ENCODE data around the gene KCNJ6.

The KCNJ6 gene

DNA sequence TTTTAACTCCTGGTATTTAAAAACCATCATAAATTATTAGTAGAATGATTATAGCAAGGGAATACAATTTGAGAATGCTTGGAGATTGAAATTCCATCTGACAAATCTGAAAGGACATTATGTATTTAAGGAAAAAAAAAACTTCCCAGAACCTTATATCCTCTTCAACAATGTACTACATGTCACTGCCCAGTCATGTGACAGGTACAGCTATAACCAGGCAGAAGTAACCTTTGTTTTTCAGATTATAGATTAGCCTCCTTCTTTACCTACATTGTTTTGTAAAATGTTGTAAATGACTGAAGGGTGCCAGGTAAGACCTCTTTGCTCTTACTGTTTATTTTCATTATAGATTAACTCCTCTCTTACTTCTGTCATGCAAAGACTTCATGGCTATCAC lies 96.9 kb downstream of the KCNJ6 start:
- no peak for DNase-seq (ENCODE audit: low read depth)

GRCh38 chr21:37817242-37817641 lies 99.0 kb downstream of the KCNJ6 start:
- DNase-seq (ENCODE audit: low read depth), result no peak

DNA sequence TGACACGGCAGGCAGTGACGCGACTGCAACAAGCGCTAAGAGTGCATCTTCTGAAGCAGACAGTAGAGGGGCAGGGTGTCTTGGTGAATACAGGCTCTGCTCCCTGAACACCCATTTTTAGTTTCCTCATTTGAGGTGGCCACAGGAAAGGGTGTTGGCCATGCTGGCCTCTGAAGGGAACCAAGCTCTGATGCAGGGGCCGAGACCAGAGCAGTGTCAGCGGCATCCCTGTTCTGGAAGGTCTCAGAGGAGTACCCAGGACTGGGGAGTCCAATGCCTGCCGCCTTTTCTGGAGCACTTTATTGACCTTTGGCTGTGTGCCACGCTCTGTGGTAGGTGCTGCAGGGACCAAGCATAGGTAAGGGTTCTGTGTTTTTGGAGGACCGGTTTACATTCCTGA lies 100.4 kb downstream of the KCNJ6 start:
- DNase-seq (ENCODE audit: low read depth), result no peak

- no peak for DNase-seq (ENCODE audit: low read depth)
These were observed 104.5 kb downstream of the KCNJ6 start for GRCh38 chr21:37811711-37812110.

GRCh38 chr21:37808261-37808660 lies 108.0 kb downstream of the KCNJ6 start:
- peak; percentile 59 for DNase-seq (ENCODE audit: low read depth)

GRCh38 chr21:37805266-37805665 lies 111.0 kb downstream of the KCNJ6 start:
- no peak for DNase-seq (ENCODE audit: low read depth)

DNA sequence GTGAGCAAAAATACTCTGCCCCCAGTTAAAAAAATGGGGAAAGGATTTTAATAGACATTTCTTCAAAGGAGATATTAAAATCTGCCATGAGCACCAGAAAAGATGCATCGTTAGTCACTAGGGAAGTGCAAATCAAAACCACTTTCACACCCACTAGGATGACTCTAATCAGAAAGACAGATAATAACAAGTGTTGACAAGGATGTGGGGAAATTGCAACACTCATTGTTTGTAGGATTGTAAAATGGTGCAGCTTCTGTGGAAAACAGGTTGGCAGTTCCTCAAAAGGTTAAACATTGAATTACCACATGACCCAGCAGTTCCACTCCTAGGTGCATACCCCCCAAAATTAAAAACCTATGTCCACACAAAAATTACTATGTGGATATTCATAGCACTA lies 112.3 kb downstream of the KCNJ6 start:
- no peak for DNase-seq (ENCODE audit: low read depth)

DNA sequence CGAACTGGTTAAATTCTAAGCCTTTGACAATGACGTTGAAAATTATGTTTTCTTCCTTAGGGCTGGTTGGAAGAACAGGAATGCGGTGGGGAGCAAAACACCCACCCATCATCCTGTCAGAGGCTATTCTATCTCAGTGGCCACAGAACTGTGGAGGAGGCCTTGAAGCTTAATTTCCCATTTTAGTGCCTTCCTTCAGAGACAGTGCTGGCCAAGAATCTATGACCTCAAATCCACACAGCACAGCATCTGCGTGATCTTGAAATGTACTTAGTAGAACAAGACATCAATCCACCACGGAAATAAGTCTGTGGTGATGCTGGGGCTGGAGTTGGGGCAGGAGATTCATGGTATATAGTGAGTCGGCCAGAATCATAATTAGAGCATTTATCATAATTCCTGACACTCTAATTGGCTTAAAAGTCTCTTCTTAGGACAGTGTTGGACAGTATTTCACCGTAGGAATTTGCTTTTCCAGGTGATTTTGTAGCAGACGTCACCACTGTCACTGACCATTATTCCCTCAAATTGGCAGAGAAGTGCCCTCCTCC lies 113.1 kb downstream of the KCNJ6 start:
- no peak for DNase-seq (ENCODE audit: low read depth)

DNA sequence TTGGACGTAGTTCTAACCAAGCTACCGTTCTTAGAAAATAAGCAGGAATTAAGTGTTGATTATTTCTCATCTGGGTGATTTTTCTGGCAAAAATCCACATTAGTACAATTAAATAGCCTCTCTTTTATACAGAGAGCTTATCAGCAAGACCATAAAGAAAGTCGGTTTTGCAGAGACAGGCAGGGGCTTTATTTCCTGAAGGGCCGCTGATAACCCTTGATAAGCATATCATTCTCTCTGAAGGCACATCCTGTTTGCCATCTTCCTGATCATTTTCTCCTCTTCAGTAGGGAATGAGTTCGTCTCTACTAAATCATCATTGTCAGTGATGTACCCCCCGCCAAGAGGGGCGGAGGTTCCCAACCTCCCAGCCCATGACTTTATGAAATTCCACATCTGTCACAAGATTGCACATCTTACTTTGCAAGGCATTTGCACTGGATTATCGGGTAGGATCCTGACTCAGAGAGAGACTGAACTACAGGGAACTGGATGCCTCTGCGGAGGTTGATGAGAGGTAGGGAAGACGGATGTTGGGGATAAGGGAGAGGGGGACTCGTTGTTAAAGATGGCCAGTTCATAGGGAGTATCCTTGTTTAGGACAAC lies 115.7 kb downstream of the KCNJ6 start:
- DNase-seq (ENCODE audit: low read depth), result no peak

GRCh38 chr21:37800057-37800455 lies 116.2 kb downstream of the KCNJ6 start:
- peak; percentile 28 for DNase-seq (ENCODE audit: low read depth)

- DNase-seq (ENCODE audit: low read depth), result peak; percentile 16
These were observed 116.8 kb downstream of the KCNJ6 start for GRCh38 chr21:37799211-37800056.

GRCh38 chr21:37797403-37797802 lies 118.9 kb downstream of the KCNJ6 start:
- DNase-seq (ENCODE audit: low read depth), result no peak

- no peak for DNase-seq (ENCODE audit: low read depth)
These were observed 120.2 kb downstream of the KCNJ6 start for GRCh38 chr21:37796011-37796410.

DNA sequence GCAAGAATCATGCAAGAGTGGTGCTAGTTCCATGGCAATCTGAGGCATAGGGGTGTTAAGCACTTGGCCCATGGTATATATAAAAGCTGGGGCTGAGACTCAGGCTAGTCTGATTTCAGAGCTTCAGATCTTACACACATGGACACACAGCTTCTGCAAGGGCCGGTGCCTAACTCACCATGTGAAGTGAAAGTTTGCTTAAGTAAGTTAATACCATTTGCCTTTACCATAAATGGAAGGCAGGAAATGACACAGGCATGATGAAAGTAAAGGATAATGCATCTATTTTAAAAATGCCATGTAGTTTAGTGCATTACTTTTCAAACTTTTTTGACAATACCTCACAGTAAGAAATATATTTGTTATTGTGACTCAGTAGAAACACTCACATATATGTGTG lies 122.6 kb downstream of the KCNJ6 start:
- DNase-seq (ENCODE audit: low read depth), result peak; percentile 56

DNA sequence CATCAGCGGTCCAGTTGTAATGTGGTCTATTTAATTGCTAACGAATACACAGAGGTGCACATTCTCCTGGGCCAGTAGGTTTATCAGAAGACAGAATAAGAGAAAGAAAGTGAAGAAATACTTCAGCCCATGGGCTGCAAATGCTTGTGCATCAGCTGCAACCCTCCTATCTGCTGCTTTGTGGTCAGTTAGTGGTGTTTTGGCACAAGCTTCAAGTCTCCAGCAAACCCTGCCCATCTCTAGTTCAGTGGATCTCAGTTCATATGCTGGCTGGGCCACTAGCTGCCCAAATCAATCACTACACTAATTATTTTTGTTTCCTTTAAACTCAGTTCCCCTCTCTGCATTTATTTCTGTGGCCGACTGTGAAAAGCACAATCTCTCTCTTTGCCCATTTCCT lies 124.2 kb downstream of the KCNJ6 start:
- DNase-seq (ENCODE audit: low read depth), result peak; percentile 40

- no peak for DNase-seq (ENCODE audit: low read depth)
These were observed 125.4 kb downstream of the KCNJ6 start for GRCh38 chr21:37790905-37791304.

- no peak for DNase-seq (ENCODE audit: low read depth)
These were observed 127.8 kb downstream of the KCNJ6 start for GRCh38 chr21:37788503-37788902.

- peak; percentile 87 for DNase-seq (ENCODE audit: low read depth)
These were observed 128.8 kb downstream of the KCNJ6 start for GRCh38 chr21:37787456-37787855.

DNA sequence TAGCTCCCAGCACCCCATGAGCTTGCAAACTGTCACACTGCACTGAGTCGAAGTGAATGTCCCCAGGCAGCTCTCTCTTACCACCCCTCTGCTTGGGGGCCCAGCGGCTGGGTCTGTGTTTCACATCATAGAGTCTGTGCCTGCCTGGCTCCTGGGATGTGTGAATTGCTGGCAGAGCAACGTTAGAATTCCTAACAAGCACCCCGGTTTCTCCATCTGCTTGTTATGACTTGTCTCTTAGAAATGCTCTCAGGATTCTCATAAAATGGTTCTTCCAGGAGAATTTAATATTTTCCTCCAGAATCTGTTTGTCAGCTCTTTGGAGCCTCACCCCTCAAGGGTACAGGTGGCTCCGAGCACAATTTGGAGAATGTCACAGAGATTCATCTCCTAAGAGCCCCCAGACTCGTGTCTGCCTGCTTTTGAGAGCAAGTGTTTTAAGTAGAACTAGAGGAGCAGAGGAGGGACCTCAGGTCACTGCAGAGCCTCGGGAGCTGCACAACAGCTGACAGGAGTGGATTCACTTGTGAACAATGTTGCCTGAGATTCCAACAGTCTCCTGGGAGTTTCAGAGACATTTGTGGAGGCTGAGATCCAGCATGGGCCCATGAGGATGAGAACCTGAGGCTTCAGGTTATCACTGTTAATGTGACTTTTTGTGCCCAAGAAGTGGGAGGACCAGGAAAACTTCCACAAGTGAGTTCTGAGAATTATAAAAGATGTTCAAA lies 131.5 kb downstream of the KCNJ6 start:
- no peak for DNase-seq (ENCODE audit: low read depth)

GRCh38 chr21:37783016-37783415 lies 133.2 kb downstream of the KCNJ6 start:
- DNase-seq (ENCODE audit: low read depth), result peak; percentile 23

DNA sequence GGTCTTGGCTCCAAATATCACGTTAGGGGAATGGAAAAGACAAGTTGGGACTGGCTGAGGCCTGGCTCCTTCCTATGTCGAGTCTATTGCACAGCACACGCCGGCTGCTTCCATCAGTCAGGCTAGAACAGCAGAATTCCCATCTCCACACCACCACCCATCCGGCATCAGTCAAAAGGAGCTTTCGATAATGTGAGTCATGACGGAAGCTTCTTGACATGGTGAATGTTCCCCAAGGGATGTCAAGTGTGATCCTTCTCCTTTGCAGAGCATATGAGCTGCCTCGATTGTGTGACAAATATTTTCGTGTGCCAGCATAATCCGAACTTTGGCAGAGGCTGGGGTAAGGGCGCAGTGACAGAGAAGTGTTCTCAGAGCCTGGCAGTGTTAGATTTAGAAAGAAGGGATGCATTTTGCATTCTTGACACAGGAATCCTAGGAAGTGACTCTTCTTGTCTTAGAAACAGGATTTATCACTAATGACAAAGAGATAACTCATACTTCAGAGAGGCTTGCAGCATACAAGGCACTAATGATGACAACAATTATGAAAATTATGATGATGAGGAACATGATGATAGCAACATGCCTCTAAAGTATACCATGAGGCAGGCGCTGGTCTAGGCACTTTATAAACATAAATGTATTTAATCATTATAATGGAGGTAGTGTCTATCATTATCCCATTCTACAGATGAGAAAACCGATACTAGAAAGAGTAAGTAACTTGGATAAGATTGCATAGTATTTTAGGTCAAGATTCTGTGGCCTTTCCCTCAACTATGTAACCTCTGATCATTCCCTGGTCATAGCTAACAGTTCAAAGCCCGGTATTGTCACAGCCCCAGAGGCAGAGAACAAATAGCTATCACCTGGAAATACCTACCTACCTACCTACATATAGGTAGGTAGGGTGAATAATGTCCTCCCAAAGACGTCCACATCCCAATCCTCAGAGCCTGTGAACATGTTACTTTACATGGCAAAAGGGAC lies 135.0 kb downstream of the KCNJ6 start:
- DNase-seq (ENCODE audit: low read depth), result no peak
